Type B pancreatic cell (in vitro differentiated cells): Measurements from ENCODE around the gene SEC14L5. TPM values are rescaled to one million over a fixed set of nuclear protein-coding genes. Genes with fewer than 3 reads are reported as not detected.

Experiments
- DNase-seq: peaks from one replicate; pipeline ENCODE4 v3.0.0; 2021; ENCODE audit warnings: mixed read lengths; ENCODE audit not compliant: unreplicated experiment; ENCODE audit errors: extremely low spot score
- H3K27ac Mint-ChIP-seq: 2 replicates; pipeline ENCODE4 v1.8.0; 2021; ENCODE audit warnings: mild to moderate bottlenecking, mixed read lengths
- H3K27me3 Mint-ChIP-seq: 2 replicates; pipeline ENCODE4 v1.8.0; 2021; ENCODE audit warnings: mixed read lengths
- H3K36me3 Mint-ChIP-seq: 2 replicates; pipeline ENCODE4 v1.8.0; 2021; ENCODE audit warnings: mixed read lengths
- H3K4me1 Mint-ChIP-seq: one replicate; pipeline ENCODE4 v1.8.0; 2021; ENCODE audit warnings: mixed read lengths; ENCODE audit not compliant: unreplicated experiment
- H3K4me3 Mint-ChIP-seq: 2 replicates; pipeline ENCODE4 v1.8.0; 2021; ENCODE audit warnings: mild to moderate bottlenecking, mixed read lengths
- H3K9me3 Mint-ChIP-seq: 2 replicates; pipeline ENCODE4 v1.8.0; 2021; ENCODE audit warnings: mixed read lengths
- total RNA-seq: library from RNA; stranded (reverse); gene quantifications from 2 replicates; pipeline ENCODE4 v1.2.1, GENCODE V29; 2021; ENCODE audit warnings: low replicate concordance
- TF ChIP-seq, protein P1 (sequence below): fragments of 200-600 bp; sonication (generic); conservative IDR thresholded peaks from 2 replicates; pipeline ENCODE4 v1.5.0; 2021; ENCODE audit warnings: antibody characterized with exemption, mild to moderate bottlenecking

The SEC14L5 gene
- total RNA-seq, 1 donor from 2014 or later: 0.92 TPM

DNA sequence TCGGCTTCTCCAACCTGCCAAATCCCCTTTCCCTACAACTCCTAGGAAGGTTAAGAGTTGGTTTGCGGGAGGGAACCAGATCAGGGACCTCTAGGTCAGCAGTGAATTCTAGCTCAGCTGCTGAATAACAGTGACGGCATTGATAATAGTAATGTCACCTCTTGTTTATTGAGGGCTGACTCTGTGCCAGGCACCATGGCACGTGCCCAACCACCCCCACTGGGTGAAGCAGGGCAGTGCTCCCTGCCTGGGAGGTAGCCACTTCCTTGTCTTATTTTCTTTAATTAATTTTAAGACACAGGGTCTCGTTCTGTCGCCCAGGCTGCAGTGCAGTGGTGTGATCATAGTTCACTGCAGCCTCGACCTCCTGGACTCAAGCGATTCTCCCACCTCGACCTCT is 15.6 kb upstream of the SEC14L5 start:
- no peaks in the 10 kb centered on the region for H3K9me3 Mint-ChIP-seq
- peaks cover 15% of the 10 kb centered on the region for H3K27me3 Mint-ChIP-seq
- no peak for DNase-seq
- peaks cover 28% of the 10 kb centered on the region for H3K4me1 Mint-ChIP-seq
- TF ChIP-seq, protein P1, sequence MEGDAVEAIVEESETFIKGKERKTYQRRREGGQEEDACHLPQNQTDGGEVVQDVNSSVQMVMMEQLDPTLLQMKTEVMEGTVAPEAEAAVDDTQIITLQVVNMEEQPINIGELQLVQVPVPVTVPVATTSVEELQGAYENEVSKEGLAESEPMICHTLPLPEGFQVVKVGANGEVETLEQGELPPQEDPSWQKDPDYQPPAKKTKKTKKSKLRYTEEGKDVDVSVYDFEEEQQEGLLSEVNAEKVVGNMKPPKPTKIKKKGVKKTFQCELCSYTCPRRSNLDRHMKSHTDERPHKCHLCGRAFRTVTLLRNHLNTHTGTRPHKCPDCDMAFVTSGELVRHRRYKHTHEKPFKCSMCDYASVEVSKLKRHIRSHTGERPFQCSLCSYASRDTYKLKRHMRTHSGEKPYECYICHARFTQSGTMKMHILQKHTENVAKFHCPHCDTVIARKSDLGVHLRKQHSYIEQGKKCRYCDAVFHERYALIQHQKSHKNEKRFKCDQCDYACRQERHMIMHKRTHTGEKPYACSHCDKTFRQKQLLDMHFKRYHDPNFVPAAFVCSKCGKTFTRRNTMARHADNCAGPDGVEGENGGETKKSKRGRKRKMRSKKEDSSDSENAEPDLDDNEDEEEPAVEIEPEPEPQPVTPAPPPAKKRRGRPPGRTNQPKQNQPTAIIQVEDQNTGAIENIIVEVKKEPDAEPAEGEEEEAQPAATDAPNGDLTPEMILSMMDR: no peak
- H3K36me3 Mint-ChIP-seq: no peaks in the 10 kb centered on the region
- no peak overlapping the region for H3K4me3 Mint-ChIP-seq
- peak overlapping the region; percentile 98 for H3K27ac Mint-ChIP-seq

DNA sequence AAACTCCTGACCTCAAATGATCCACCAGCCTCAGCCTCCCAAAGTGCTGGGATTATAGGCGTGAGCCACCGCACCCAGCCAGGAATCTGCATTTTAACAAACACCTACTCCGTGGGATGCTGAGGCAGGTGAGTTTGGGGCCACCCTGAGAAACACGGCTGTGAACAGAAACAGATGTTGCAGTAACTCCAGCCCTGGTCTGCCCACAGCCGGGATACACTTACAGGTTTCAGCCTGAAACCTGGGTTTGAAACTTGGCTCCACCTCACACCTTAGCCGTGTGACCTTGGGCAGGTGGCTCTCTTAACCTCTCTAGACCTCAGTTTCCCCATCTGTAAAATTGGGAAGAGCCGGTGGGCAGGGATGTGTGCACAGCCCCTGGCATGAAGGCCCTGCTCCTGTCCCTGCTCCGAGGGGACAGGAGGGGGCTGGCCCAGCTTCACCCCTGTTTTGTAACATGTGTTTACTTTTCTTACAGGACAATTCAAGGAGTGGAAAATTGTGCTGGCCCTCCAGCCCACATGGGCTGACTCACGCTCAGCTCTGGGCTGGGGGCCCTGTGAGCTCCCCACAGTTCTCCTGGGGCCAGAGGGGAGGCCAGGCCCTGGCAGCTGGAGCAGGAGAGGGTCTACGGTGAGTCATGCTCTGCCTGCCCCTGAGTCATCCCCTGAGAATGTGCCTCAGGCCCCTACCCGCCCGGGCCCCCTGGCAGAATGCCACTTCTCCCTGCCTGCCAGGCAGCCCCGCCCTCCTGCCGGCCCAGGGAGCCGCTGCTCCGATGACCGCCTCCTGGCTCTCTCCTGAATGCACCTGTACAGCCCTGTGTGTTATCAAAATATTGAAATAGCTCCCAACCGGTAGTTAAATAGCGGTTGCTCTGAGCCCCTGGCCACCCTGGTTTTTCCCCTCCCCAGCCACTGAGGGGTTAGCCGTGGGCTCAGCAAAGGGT is 13.5 kb upstream of the SEC14L5 start:
- H3K4me3 Mint-ChIP-seq: peak overlapping the region; percentile 72
- no peaks in the 10 kb centered on the region for H3K9me3 Mint-ChIP-seq
- no peaks in the 10 kb centered on the region for H3K27me3 Mint-ChIP-seq
- TF ChIP-seq, protein P1: no peak
- H3K36me3 Mint-ChIP-seq: no peaks in the 10 kb centered on the region
- H3K4me1 Mint-ChIP-seq: peaks cover 40% of the 10 kb centered on the region
- H3K27ac Mint-ChIP-seq: peak overlapping the region; percentile 98
- DNase-seq: peak; percentile 87

DNA sequence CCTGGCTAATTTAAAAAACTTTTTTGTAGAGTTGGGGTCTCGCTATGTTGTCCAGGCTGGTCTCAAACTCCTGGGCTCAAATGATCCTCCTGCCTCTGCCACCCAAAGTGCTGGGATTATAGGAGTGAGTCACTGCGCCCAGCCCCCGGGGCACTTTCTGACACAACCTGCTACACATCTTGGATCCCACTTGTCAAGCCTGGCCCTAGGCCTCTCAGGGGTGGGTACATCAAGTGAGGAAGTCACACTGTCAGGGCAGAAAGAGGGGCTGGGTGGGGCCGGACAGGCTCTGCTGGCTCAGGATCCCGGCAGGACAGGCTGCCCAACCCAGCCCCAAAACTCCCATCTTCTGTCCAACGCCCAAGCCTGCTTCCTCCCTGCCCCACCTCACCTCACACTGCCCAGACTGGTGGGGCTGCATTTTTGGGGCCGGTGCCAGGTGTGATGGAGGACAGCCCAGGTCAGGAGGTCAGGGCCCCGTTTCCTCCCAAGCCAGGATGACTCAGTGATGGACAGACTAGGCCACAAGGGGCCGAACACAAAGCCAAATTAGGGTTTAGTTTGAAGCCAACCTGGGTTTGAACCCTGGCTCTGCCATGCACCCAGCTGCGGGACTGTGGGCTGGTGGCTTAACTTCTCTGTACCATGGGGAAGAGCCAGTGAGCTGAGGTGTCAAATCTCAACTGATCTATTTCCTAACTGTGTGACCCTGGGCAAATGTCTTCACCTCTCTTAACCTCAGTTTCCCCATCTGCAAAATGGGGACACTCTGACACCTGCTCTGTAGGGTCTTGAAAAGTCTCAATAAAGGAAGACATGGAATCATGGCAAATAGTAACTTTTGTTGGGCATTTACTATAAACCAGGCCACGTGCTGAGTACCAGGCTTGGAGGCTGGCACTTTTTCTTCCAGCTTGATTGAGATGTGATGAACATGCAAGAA is 12.3 kb upstream of the SEC14L5 start:
- Mint-ChIP-seq H3K27ac (peak overlapping the region; percentile 98), H3K36me3 (no peaks in the 10 kb centered on the region), H3K9me3 (no peaks in the 10 kb centered on the region), H3K4me3 (peak overlapping the region; percentile 72), H3K4me1 (peaks cover 43% of the 10 kb centered on the region), H3K27me3 (no peaks in the 10 kb centered on the region)
- TF ChIP-seq, protein P1: no peak
- DNase-seq: no peak

DNA sequence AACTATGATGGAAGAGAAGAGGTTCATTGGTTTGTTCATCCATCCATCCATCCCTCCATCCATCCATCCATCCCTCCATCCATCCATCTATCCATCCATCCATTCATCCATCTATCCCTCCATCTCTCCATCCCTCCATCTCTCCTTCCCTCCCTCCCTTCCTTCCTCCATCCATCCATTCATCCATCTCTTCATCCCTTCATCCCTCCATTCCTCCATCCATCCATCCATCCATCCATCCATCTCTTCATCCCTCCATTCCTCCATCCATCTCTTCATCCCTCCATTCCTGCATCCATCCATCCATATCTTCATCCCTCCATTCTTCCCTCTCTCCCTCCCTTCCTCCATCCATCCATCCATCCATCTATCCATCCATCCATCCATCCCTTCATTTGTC is 11.2 kb upstream of the SEC14L5 start:
- Mint-ChIP-seq H3K4me1 (peaks cover 39% of the 10 kb centered on the region), H3K9me3 (no peaks in the 10 kb centered on the region), H3K27ac (peak overlapping the region; percentile 98), H3K36me3 (no peaks in the 10 kb centered on the region), H3K27me3 (no peaks in the 10 kb centered on the region), H3K4me3 (no peak overlapping the region)
- TF ChIP-seq, protein P1: no peak
- no peak for DNase-seq

DNA sequence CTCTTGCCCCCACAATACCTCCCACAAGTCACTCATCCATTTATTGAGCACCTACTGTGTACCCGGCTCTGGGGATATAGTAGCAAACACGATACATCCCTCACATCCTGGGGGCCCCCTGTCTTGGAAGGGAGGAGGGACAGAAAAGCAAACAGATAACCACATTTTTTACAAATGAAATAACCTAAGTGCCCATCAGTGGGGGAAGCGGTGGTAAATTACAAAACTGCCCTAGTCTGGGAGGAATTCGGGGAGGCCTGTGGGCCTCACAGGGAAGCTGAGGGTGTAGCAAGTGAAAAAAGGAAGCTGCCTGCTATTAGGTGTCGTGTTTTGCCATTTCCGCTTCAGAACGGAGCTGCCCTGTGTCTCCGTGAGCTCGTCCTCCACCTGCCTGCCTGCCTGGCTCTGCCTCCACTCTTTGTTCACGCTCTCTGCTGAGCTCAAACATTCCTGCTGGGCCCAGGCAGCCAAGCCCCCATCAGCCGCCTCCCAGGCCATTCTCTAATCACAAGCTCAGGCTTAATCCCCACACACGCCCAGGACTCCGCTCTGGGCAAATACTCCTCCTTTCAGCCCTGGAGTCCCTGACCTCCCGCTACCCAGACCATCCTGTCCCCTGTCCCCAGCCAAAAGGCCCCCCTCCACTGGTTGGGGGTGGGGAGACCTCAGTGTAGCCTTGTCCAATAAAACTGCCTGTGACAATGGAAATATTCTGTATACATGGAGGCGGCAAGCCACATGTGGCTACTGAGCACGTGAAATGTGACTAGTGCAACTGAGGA is 10.2 kb upstream of the SEC14L5 start:
- H3K4me3 Mint-ChIP-seq: peak overlapping the region; percentile 78
- no peak for DNase-seq

More for the DNA sequence above, 10.2 kb upstream of the SEC14L5 start:
- Mint-ChIP-seq H3K27me3 (no peaks in the 10 kb centered on the region), H3K36me3 (no peaks in the 10 kb centered on the region), H3K4me1 (peaks cover 38% of the 10 kb centered on the region), H3K27ac (peak overlapping the region; percentile 98), H3K9me3 (no peaks in the 10 kb centered on the region)
- TF ChIP-seq, protein P1: no peak
